GM06990 (cell line): Measurements from ENCODE around the gene REC114.

Source experiments
- DNase-seq: peaks from one replicate; pipeline ENCODE4 v3.0.0-alpha.2; 2011; ENCODE audit not compliant: insufficient read length; ENCODE audit errors: extremely low read depth
- H3K27me3 ChIP-seq: replicated peaks from 2 replicates; pipeline ENCODE4 v1.6.0; 2011; ENCODE audit warnings: low read length; ENCODE audit not compliant: control insufficient read depth, insufficient read depth
- H3K36me3 ChIP-seq: 2 replicates; pipeline ENCODE4 v1.5.1; 2011; ENCODE audit warnings: low read length; ENCODE audit not compliant: control insufficient read depth, insufficient read depth
- H3K4me3 ChIP-seq: replicated peaks from 2 replicates; pipeline ENCODE4 v1.5.1; 2011; ENCODE audit warnings: low read depth, mild to moderate bottlenecking, control low read depth, low read length
- CTCF ChIP-seq: IDR thresholded peaks from 2 replicates; pipeline ENCODE4 v1.5.1; 2011; ENCODE audit warnings: low read length, control low read depth, mild to moderate bottlenecking, inconsistent platforms; ENCODE audit not compliant: insufficient read depth, poor library complexity, severe bottlenecking

The REC114 gene

GRCh38 chr15:73585871-73586654, 143.1 kb downstream of the REC114 start:
- TF ChIP-seq CTCF, result no peak
- no peak overlapping the region for H3K4me3 ChIP-seq
- no peak for DNase-seq
- no peaks in the 10 kb centered on the region for H3K27me3 ChIP-seq
- H3K36me3 ChIP-seq, result peaks cover 5% of the 10 kb centered on the region

- DNase-seq, result no peak
- Histone ChIP-seq H3K36me3 (peaks cover 6% of the 10 kb centered on the region), H3K27me3 (no peaks in the 10 kb centered on the region), H3K4me3 (no peak overlapping the region)
- TF ChIP-seq CTCF, result no peak
These were observed 146.8 kb downstream of the REC114 start for GRCh38 chr15:73589766-73590165.

- peaks cover 6% of the 10 kb centered on the region for H3K36me3 ChIP-seq
- no peaks in the 10 kb centered on the region for H3K27me3 ChIP-seq
- no peak overlapping the region for H3K4me3 ChIP-seq
- TF ChIP-seq CTCF, result no peak
- DNase-seq, result no peak
These were observed 147.3 kb downstream of the REC114 start for GRCh38 chr15:73590263-73590662.

- no peak overlapping the region for H3K4me3 ChIP-seq
- H3K27me3 ChIP-seq, result no peaks in the 10 kb centered on the region
- no peak for DNase-seq
- H3K36me3 ChIP-seq, result peaks cover 8% of the 10 kb centered on the region
- no peak for TF ChIP-seq CTCF
These were observed 150.5 kb downstream of the REC114 start for GRCh38 chr15:73593304-73594074.

GRCh38 chr15:73594109-73594508, 151.1 kb downstream of the REC114 start:
- peaks cover 4% of the 10 kb centered on the region for H3K36me3 ChIP-seq
- no peak for DNase-seq
- TF ChIP-seq CTCF, result no peak
- no peak overlapping the region for H3K4me3 ChIP-seq
- no peaks in the 10 kb centered on the region for H3K27me3 ChIP-seq
